ENCODE measurements around the gene CARNS1. TPM values are rescaled to one million over a fixed set of nuclear protein-coding genes. Genes with fewer than 3 reads are reported as not detected.

Gene CARNS1
- total RNA-seq, 1 experiment from 2014 or later = not detected

DNA sequence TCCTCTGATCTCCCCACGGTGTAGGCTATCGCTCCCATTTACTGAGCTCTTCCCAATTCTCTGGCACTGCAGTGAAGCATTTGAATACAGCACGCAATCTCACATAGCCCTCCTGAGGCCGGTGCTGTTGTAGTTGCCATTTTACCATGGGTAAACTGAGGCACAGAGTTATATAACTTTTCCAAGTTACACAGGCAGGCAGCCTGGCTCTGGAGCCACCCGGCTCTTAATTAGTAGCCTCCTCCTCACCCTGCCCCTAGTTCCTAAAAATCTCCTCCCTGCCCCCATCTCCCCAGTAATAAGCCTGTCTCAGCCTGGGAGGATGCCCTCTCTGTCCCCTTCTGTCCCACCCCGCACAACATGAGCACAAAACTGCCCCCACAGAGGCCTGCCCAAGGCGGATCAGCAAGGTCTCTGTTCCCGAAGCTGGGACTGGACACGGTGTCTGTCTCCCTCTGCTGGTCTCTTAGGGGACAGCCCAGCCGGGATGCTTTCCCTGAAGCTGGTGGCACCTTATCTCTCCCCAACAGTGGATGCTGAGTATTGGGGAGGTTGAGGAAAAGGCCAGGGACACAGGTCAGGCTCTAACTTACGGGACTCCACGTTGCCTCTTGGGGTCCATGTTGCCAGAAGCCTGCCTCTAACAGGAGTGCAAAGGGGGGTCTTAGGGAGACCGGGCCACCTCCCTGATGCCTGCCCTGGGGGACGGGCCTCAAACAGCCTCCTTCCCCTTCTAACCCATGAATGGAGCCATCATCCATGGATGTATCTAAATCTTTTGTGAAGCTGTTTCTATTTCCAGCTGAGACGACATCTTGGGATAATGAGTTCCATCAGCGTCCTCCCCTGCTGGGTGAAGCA, 33.0 kb upstream of the CARNS1 start:
- CTCF ChIA-PET = interaction anchor here (0.6 to 4.9 kb wide), 16 partner anchors 9 to 329 kb away, joined by 3 to 46 read pairs (median 6); partner anchors contain the start of genes CLCF1, POLD4, PPP1CA and RAD9A
- Mint-ChIP-seq H3K4me1 (ENCODE audit: low read depth, unreplicated experiment) (peaks cover 59% of the 10 kb centered on the region), H3K36me3 (ENCODE audit: insufficient read depth, unreplicated experiment) (peaks cover 13% of the 10 kb centered on the region), H3K9me3 (ENCODE audit: low read depth, unreplicated experiment) (no peaks in the 10 kb centered on the region), H3K4me3 (ENCODE audit: low read depth, unreplicated experiment) (no peak overlapping the region), H3K27ac (ENCODE audit: unreplicated experiment) (peak overlapping the region; percentile 2), H3K27me3 (ENCODE audit: unreplicated experiment) (no peaks in the 10 kb centered on the region)
- TF ChIP-seq, protein P1, sequence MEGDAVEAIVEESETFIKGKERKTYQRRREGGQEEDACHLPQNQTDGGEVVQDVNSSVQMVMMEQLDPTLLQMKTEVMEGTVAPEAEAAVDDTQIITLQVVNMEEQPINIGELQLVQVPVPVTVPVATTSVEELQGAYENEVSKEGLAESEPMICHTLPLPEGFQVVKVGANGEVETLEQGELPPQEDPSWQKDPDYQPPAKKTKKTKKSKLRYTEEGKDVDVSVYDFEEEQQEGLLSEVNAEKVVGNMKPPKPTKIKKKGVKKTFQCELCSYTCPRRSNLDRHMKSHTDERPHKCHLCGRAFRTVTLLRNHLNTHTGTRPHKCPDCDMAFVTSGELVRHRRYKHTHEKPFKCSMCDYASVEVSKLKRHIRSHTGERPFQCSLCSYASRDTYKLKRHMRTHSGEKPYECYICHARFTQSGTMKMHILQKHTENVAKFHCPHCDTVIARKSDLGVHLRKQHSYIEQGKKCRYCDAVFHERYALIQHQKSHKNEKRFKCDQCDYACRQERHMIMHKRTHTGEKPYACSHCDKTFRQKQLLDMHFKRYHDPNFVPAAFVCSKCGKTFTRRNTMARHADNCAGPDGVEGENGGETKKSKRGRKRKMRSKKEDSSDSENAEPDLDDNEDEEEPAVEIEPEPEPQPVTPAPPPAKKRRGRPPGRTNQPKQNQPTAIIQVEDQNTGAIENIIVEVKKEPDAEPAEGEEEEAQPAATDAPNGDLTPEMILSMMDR (IDR thresholded peaks at IDR 0.05; ENCODE audit: unreplicated experiment) = peak; percentile 94
- intact Hi-C loops (cut with micrococcal nuclease; ENCODE audit: unreplicated experiment) = loop anchor here (5.0 to 10.0 kb wide), 2 partner anchors 35 to 118 kb away; partner anchors contain the start of gene GRK2
- peak; percentile 88 for DNase-seq
- BruUV-seq (replicated peaks) = no TSS peak

DNA sequence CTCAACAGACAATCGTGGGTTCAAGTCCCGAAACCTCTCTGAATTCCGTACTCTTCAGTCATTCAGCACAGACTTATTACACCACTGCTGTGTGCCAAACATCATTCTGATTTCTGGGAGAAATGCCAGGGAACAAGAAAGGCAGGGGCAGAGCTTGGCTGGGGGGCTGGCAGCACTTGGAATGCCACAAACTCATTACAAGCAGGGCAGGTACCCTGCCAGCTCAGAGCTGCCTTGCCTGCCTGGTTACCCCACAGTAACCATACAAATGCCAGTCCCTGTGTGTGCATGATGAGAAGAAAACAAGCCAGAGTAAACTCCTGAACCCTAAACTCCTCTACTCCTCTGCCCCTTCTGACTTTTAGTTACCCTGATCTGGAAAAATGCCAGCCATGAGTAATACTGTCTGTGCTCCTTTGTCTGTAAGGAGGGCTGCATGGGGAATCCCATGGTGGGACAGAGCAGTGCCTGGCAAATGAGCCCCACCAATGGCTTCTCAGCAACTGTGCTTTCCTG, 30.6 kb upstream of the CARNS1 start:
- Mint-ChIP-seq H3K4me1 (ENCODE audit: low read depth, unreplicated experiment) (peaks cover 52% of the 10 kb centered on the region), H3K36me3 (ENCODE audit: insufficient read depth, unreplicated experiment) (peaks cover 11% of the 10 kb centered on the region), H3K9me3 (ENCODE audit: low read depth, unreplicated experiment) (no peaks in the 10 kb centered on the region), H3K27ac (ENCODE audit: unreplicated experiment) (no peak overlapping the region), H3K4me3 (ENCODE audit: low read depth, unreplicated experiment) (no peak overlapping the region), H3K27me3 (ENCODE audit: unreplicated experiment) (no peaks in the 10 kb centered on the region)
- intact Hi-C loops (cut with micrococcal nuclease; ENCODE audit: unreplicated experiment) = loop anchor here (5.0 to 10.0 kb wide), 2 partner anchors 38 to 120 kb away; partner anchors contain the start of gene GRK2
- CTCF ChIA-PET = interaction anchor here (1.4 to 1.5 kb wide), 2 partner anchors 11 to 68 kb away, joined by 3 to 4 read pairs; partner anchors contain the start of gene CLCF1
- DNase-seq = no peak
- no TSS peak for BruUV-seq (replicated peaks)
- TF ChIP-seq, protein P1 (IDR thresholded peaks at IDR 0.05; ENCODE audit: unreplicated experiment) = no peak

DNA sequence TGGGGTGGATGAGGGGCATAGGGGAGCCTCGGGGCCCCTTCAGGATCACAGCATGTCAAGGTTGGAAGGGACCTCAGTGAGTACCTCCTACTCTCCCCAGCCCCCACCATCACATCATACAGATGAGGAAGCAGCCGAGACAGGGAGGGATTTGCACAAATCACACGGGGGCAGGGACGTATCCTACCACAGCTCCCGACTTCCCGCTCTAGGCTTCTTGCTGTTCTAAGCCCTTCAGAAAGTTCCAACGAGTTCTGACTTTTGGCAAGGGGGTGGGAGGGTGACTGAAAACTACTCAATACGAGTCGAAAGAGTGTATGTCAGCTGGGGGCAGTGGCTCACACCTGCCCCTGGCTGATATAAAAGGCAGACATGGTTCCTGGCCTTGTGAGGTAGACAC, 28.4 kb upstream of the CARNS1 start:
- Mint-ChIP-seq H3K4me3 (ENCODE audit: low read depth, unreplicated experiment) (no peak overlapping the region), H3K27me3 (ENCODE audit: unreplicated experiment) (no peaks in the 10 kb centered on the region), H3K27ac (ENCODE audit: unreplicated experiment) (peak overlapping the region; percentile 68), H3K4me1 (ENCODE audit: low read depth, unreplicated experiment) (peaks cover 34% of the 10 kb centered on the region), H3K9me3 (ENCODE audit: low read depth, unreplicated experiment) (no peaks in the 10 kb centered on the region), H3K36me3 (ENCODE audit: insufficient read depth, unreplicated experiment) (peaks cover 27% of the 10 kb centered on the region)
- CTCF ChIA-PET = interaction anchor here (0.7 to 1.1 kb wide), 2 partner anchors 9 to 34 kb away, joined by 5 read pairs; no protein-coding TSS in a partner anchor
- intact Hi-C loops (cut with micrococcal nuclease; ENCODE audit: unreplicated experiment) = loop anchor here (10.0 kb wide), 1 partner anchor 122 kb away; the partner anchor contains the start of gene GRK2
- BruUV-seq (replicated peaks) = no TSS peak
- DNase-seq = no peak
- TF ChIP-seq, protein P1 (IDR thresholded peaks at IDR 0.05; ENCODE audit: unreplicated experiment) = no peak

DNA sequence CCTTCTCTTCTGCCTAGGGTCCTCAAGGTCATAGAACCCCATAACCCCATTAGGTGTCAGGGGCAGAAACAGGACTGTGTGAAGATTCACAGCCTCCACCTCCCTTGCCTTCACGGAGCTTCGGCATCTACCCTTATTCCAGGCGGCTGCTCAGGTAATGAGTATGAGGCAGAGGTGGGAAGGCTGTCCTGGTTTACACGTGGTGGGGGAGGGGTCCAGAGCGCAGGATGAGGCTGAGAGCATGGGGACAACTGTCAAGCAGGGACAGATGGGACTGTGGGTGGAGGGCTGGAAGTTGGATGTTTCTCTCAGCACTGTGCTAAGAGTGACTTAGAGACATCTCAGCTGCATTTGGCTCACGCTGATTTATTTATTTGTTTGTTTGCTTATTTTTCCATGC, 28.0 kb upstream of the CARNS1 start:
- Mint-ChIP-seq H3K27me3 (ENCODE audit: unreplicated experiment) (no peaks in the 10 kb centered on the region), H3K27ac (ENCODE audit: unreplicated experiment) (peak overlapping the region; percentile 68), H3K4me3 (ENCODE audit: low read depth, unreplicated experiment) (no peak overlapping the region), H3K36me3 (ENCODE audit: insufficient read depth, unreplicated experiment) (peaks cover 28% of the 10 kb centered on the region), H3K4me1 (ENCODE audit: low read depth, unreplicated experiment) (peaks cover 32% of the 10 kb centered on the region), H3K9me3 (ENCODE audit: low read depth, unreplicated experiment) (no peaks in the 10 kb centered on the region)
- CTCF ChIA-PET = interaction anchor here (0.9 to 1.2 kb wide), 2 partner anchors 30 to 33 kb away, joined by 3 to 5 read pairs; no protein-coding TSS in a partner anchor
- no TSS peak for BruUV-seq (replicated peaks)
- no peak for DNase-seq
- intact Hi-C loops (cut with micrococcal nuclease; ENCODE audit: unreplicated experiment) = loop anchor here (10.0 kb wide), 1 partner anchor 123 kb away; the partner anchor contains the start of gene GRK2
- TF ChIP-seq, protein P1 (IDR thresholded peaks at IDR 0.05; ENCODE audit: unreplicated experiment) = no peak

Data from Calu3 (cell line).